Small intestine (tissue), 7 donors: ENCODE results near the gene CA4. TPM values are rescaled to one million over a fixed set of nuclear protein-coding genes. Genes with fewer than 3 reads are reported as not detected.
A peak's percentile ranks its signal among the peaks of the same experiment; 100 is the strongest.

ENCODE experiments used
- DNase-seq, 2 donors: peaks; one replicate each; pipeline versions ENCODE4 v3.0.0 to v3.0.0-alpha.2; 2013
- FAIRE-seq: peaks from 2 replicates; lab custom pipeline; 2012; peaks lifted over from hg19 to GRCh38; lab: Jason Lieb, UNC
- H3K27ac ChIP-seq, 3 donors: one replicate each; pipeline ENCODE4 v1.5.1; 2013; ENCODE audit warnings: low read length in 2 of 3, mild to moderate bottlenecking in 2 of 3, control low read depth in 1 of 3, inconsistent platforms in 1 of 3, low read depth in 1 of 3, moderate library complexity in 1 of 3
- H3K27me3 ChIP-seq, 3 donors: one replicate each; pipeline ENCODE4 v1.6.1; 2013; ENCODE audit warnings: low read length in 3 of 3, inconsistent platforms in 1 of 3; ENCODE audit not compliant: control insufficient read depth in 3 of 3, insufficient read depth in 3 of 3
- H3K36me3 ChIP-seq, 3 donors: one replicate each; pipeline ENCODE4 v1.6.1; 2013; ENCODE audit warnings: low read length in 3 of 3, inconsistent platforms in 1 of 3, low read depth in 1 of 3, mild to moderate bottlenecking in 1 of 3, moderate library complexity in 1 of 3; ENCODE audit not compliant: control insufficient read depth in 3 of 3, insufficient read depth in 2 of 3
- H3K4me1 ChIP-seq, 3 donors: one replicate each; pipeline ENCODE4 v1.6.1; 2013; ENCODE audit warnings: low read length in 2 of 3, inconsistent platforms in 1 of 3, low read depth in 1 of 3, mild to moderate bottlenecking in 1 of 3, moderate library complexity in 1 of 3; ENCODE audit not compliant: control insufficient read depth in 3 of 3, insufficient read depth in 2 of 3
- H3K4me3 ChIP-seq, 3 donors: one replicate each; pipeline ENCODE4 v1.5.1; 2013; ENCODE audit warnings: low read length in 3 of 3, control low read depth in 1 of 3, inconsistent platforms in 1 of 3, low read depth in 1 of 3, mild to moderate bottlenecking in 1 of 3, moderate library complexity in 1 of 3
- H3K9me3 ChIP-seq, 2 donors: one replicate each; pipeline ENCODE4 v1.6.1; 2013; ENCODE audit warnings: low read depth in 1 of 2, low read length in 1 of 2; ENCODE audit not compliant: control insufficient read depth in 2 of 2, insufficient read depth in 1 of 2
- WGBS, 3 donors: extraction: QIAGEN DNeasy Blood & Tissue Kit; methylation state at CpG; one replicate each; pipeline ENCODE4 v1.1.7; 2013; 5-methylcytosine and 5-hydroxymethylcytosine counted together
- polyA plus RNA-seq, 4 donors: library from polyadenylated mRNA; stranded (reverse) in 3 of 4; unstranded in 1 of 4; fragments of 200-250 nt in 3 of 4; fragments of 120-200 nt in 1 of 4; gene quantifications; one replicate each; pipeline versions ENCODE4 v1.2.1 to v1.2.3, GENCODE V29; 2013
- donor health status: healthy with polysubstance abuse.
- donor health status: control.
- donor health status: control.
- donor health status: Bipolar disorder and iron deficiency.
- donor health status: healthy.

CA4 gene
- polyA plus RNA-seq, 4 donors = 3.6 to 11.7 TPM; not detected in 2

GRCh38 chr17:60135951-60136666 is 13.7 kb upstream of the CA4 start:
- Histone ChIP-seq H3K27ac (no peak overlapping the region), H3K27me3 (peaks cover 0 to 51% (median 25%) of the 10 kb centered on the region in 3 donors), H3K4me1 (peaks cover 2 to 8% (median 6%) of the 10 kb centered on the region in 3 donors), H3K4me3 (peak overlapping the region in 1 of 3 donors; percentile 82), H3K9me3 (peaks cover 0 to 2% of the 10 kb centered on the region in 2 donors), H3K36me3 (no peaks in the 10 kb centered on the region)
- WGBS, 3 donors = 76 to 89% (median 85%) methylated on average over 13 of the region's 13 CpGs
- FAIRE-seq = no peak
- DNase-seq = no peak

GRCh38 chr17:60137731-60138130 is 12.0 kb upstream of the CA4 start:
- 35 to 58% (median 50%) methylated on average over 1 of the region's 1 CpG for WGBS, 3 donors
- DNase-seq = no peak

DNA sequence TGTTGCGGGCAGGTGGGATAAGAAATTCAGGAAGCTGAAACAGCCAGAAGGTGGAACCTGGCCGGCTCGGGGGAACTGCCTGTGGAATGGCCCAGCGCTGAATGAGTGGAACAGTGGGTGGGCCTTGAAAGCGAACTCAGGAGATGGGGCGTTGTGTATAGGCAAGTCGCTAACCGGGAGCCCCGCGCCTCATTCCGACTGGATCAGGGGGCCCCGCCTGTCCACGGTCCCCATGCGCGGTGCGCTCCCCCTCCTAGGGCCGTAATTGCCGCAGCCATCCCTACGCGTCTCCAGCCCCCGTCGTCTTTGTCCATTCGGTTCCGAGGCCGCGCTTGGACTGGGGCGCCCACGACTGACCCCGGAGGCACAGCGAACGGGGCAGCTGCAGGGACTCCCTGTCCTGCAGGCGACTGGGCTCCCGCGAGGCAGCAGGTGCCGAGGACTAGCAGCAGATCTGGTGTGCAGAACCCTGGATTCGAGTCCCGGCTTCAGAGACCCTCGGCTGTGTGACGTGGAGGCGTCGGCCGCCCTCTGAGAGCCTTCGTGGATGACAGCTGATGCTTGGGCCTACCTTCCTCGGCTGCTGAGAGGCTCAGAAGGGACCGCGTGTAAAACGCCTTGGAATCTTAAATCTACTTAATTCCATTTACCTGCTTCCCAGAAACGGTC is 10.9 kb upstream of the CA4 start:
- Histone ChIP-seq H3K36me3 (no peaks in the 10 kb centered on the region), H3K4me3 (no peak overlapping the region), H3K4me1 (peaks cover 2 to 13% (median 6%) of the 10 kb centered on the region in 3 donors), H3K9me3 (peaks cover 0 to 2% of the 10 kb centered on the region in 2 donors), H3K27ac (no peak overlapping the region), H3K27me3 (peaks cover 0 to 72% (median 26%) of the 10 kb centered on the region in 3 donors)
- 16 to 22% (median 21%) methylated on average over 47 to 48 of the region's 48 CpGs for WGBS, 3 donors
- DNase-seq (no peak), FAIRE-seq (no peak)

More at GRCh38 chr17:60137731-60138130, 12.0 kb upstream of the CA4 start:
- Histone ChIP-seq H3K27me3 (peaks cover 0 to 67% (median 26%) of the 10 kb centered on the region in 3 donors), H3K4me1 (peaks cover 2 to 8% (median 6%) of the 10 kb centered on the region in 3 donors), H3K36me3 (no peaks in the 10 kb centered on the region), H3K9me3 (peaks cover 0 to 2% of the 10 kb centered on the region in 2 donors), H3K27ac (no peak overlapping the region), H3K4me3 (no peak overlapping the region)
- FAIRE-seq = no peak

GRCh38 chr17:60139438-60140285 is 10.1 kb upstream of the CA4 start:
- no peak for FAIRE-seq
- H3K4me3 ChIP-seq = peak overlapping the region in 1 of 3 donors; percentile 18
- H3K9me3 ChIP-seq = peaks cover 0 to 2% of the 10 kb centered on the region in 2 donors
- peaks cover 0 to 76% (median 26%) of the 10 kb centered on the region in 3 donors for H3K27me3 ChIP-seq
- WGBS, 3 donors = 8 to 15% (median 8%) methylated on average over 54 to 66 of the region's 66 CpGs
- peaks cover 0 to 12% (median 2%) of the 10 kb centered on the region in 3 donors for H3K4me1 ChIP-seq
- no peaks in the 10 kb centered on the region for H3K36me3 ChIP-seq
- H3K27ac ChIP-seq = no peak overlapping the region
- peak; percentile 49 to 88 for DNase-seq

DNA sequence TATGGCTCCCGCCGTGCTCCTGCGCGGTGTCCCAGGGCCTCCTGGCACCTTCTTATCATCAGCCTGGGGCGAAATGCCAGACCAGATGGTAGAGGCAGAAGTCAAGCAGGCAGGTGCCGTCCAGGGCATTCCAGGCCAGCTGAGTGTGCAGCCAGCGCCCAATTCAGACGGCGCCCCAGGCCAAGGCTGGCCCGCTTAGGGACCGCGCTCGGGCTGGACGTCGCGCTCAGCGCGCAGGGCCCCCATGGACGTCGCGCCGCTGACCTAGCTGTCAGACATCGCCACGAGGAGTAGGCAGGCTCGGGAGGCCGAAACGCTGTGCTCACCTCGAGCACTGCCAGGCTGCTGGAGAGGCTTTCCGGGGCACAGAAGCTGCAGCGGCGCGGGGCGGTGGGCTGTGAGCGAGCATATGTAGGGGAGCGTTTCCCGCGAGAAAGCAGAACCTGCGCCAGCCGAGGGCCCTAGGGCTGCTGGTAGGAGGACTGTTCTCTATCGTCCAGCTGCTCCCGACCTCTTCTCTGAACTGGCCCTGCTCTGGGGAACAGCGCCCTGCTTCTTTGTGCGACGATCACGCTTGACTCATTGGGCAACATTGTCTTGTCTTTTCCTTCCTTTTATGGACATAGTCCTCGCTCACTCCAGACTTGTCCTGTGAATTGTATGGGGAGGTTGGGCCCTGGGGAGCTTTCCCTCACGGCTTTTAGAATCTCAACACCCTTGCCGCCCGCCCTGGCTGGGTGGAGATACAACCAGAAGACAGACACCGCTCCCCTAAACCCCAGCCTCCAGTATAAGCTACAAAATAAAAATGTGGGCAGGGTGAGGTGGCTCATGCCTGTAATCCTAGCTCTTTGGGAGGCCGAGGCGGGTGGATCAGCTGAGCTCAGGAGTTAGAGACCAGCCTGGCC is 8.4 kb upstream of the CA4 start:
- Histone ChIP-seq H3K9me3 (peaks cover 0 to 2% of the 10 kb centered on the region in 2 donors), H3K27me3 (peaks cover 0 to 86% (median 36%) of the 10 kb centered on the region in 3 donors), H3K27ac (no peak overlapping the region), H3K4me3 (no peak overlapping the region), H3K4me1 (peaks cover 0 to 11% (median 2%) of the 10 kb centered on the region in 3 donors), H3K36me3 (no peaks in the 10 kb centered on the region)
- no peak for DNase-seq
- 7 to 14% (median 9%) methylated on average over 51 to 52 of the region's 52 CpGs for WGBS, 3 donors
- FAIRE-seq = no peak

DNA sequence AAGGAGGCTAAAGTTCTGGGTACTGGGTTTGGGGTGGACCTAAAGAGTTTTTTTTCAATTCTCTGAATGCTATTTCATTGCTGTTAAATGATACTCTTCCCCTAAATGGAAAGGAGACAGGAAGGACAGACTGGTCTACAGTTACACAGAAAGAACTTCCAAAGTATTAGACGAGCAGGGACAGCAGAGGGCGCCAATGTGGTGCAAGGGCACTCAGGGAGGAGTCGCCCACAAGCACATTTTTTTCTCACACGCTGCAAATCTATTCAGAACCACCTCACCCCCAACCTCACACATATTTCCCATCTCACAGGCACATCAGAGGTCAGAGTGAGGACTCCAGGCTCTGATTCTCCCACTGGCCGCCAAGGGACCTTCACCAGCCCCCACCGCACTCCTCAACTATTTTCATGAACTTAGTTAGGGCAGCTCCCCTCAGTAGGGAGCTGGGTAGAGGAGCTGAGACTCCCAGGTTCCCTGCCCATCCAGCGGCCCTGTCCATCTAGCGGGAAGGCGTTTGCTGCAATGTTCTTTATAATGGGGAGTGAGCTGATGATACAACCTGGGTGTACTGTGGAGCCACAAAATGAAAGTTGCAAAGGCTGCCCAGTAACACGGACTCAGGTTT is 6.8 kb upstream of the CA4 start:
- H3K27me3 ChIP-seq = peaks cover 0 to 85% (median 39%) of the 10 kb centered on the region in 3 donors
- peaks cover 0 to 11% (median 2%) of the 10 kb centered on the region in 3 donors for H3K4me1 ChIP-seq
- FAIRE-seq (no peak), DNase-seq (peak; percentile 82 to 86)
- H3K4me3 ChIP-seq = no peak overlapping the region
- peaks cover 0 to 2% of the 10 kb centered on the region in 2 donors for H3K9me3 ChIP-seq
- no peak overlapping the region for H3K27ac ChIP-seq
- no peaks in the 10 kb centered on the region for H3K36me3 ChIP-seq
- WGBS, 3 donors = 6 to 7% (median 6%) methylated on average over 10 of the region's 10 CpGs
